Caco-2 (cell line): ENCODE measurements around the gene PLK1. TPM values are rescaled to one million over a fixed set of nuclear protein-coding genes. Genes with fewer than 3 reads are reported as not detected.

ENCODE experiments used
- BruUV-seq: library from RNA; stranded (reverse); fragments of 400-500 nt; replicated peaks from 2 replicates; lab custom pipeline; 2021; lab: Mats Ljungman, UMichigan
- CTCF ChIA-PET: fragments of 300-600 bp; sonication (Branson Sonifier 250); formaldehyde crosslinking; loops from one replicate; lab custom pipeline; 2022; ENCODE audit warnings: antibody characterized with exemption; lab: Charles Lee
- POLR2A ChIA-PET: fragments of 300-600 bp; sonication (Branson Sonifier 250); formaldehyde crosslinking; loops from one replicate; lab custom pipeline; 2022; ENCODE audit warnings: antibody characterized with exemption; lab: Charles Lee
- DNase-seq, 2 experiments: peaks; one replicate each; pipeline versions ENCODE4 v3.0.0 to v3.0.0-alpha.2; 2020 to 2022
- H3K27me3 ChIP-seq: replicated peaks from 2 replicates; pipeline ENCODE4 v1.6.0; 2011; ENCODE audit warnings: low read length; ENCODE audit not compliant: control insufficient read depth, insufficient read depth
- H3K36me3 ChIP-seq: 2 replicates; pipeline ENCODE4 v1.5.1; 2011; ENCODE audit warnings: low read length; ENCODE audit not compliant: control insufficient read depth, insufficient read depth
- H3K4me1 ChIP-seq: fragments of 250-450 bp; sonication (Bioruptor Pico); 2 replicates; pipeline ENCODE4 v1.5.1; 2020; ENCODE audit warnings: mild to moderate bottlenecking
- H3K4me3 ChIP-seq: 2 replicates; pipeline ENCODE4 v1.5.1; 2011; ENCODE audit warnings: low read depth, mild to moderate bottlenecking, control low read depth, low read length
- H3K9me3 ChIP-seq: fragments of 250-450 bp; sonication (Bioruptor Pico); 2 replicates; pipeline ENCODE4 v1.5.1; 2020; ENCODE audit warnings: mild to moderate bottlenecking, moderate library complexity
- H3K27ac Mint-ChIP-seq: one replicate; pipeline ENCODE4 v1.8.0; 2022; ENCODE audit warnings: mixed read lengths; ENCODE audit not compliant: unreplicated experiment
- H3K27me3 Mint-ChIP-seq: one replicate; pipeline ENCODE4 v1.8.0; 2022; ENCODE audit warnings: mixed read lengths; ENCODE audit not compliant: insufficient read depth, unreplicated experiment
- H3K36me3 Mint-ChIP-seq: one replicate; pipeline ENCODE4 v1.8.0; 2022; ENCODE audit warnings: mild to moderate bottlenecking, mixed read lengths; ENCODE audit not compliant: insufficient read depth, unreplicated experiment
- H3K4me1 Mint-ChIP-seq: one replicate; pipeline ENCODE4 v1.8.0; 2022; ENCODE audit warnings: low read depth, mixed read lengths; ENCODE audit not compliant: unreplicated experiment
- H3K4me3 Mint-ChIP-seq: one replicate; pipeline ENCODE4 v1.8.0; 2022; ENCODE audit warnings: mild to moderate bottlenecking, moderate library complexity, mixed read lengths; ENCODE audit not compliant: unreplicated experiment
- H3K9me3 Mint-ChIP-seq: one replicate; pipeline ENCODE4 v1.8.0; 2022; ENCODE audit warnings: mixed read lengths; ENCODE audit not compliant: unreplicated experiment
- CTCF ChIP-seq, 2 experiments: fragments of 200-600 bp in 1 of 2; IDR thresholded peaks; 1 replicate in 1 of 2; 2 replicates in 1 of 2; pipeline versions ENCODE4 v1.5.1 to v1.8.0; 2011 to 2022; ENCODE audit warnings: antibody characterized with exemption in 1 of 2, control low read depth in 1 of 2, inconsistent platforms in 1 of 2, low read depth in 1 of 2, low read length in 1 of 2, mild to moderate bottlenecking in 1 of 2, moderate library complexity in 1 of 2; ENCODE audit not compliant: insufficient read depth in 1 of 2, severe bottlenecking in 1 of 2, unreplicated experiment in 1 of 2
- intact Hi-C: fragments of 100-400 bp; cut with micrococcal nuclease; formaldehyde crosslinking; loops from one replicate; pipeline ENCODE4 v1.10.0; 2022; ENCODE audit not compliant: unreplicated experiment
- total RNA-seq: library from RNA; stranded (reverse); gene quantifications from 2 replicates; pipeline ENCODE4 v1.2.3, GENCODE V29; 2022

The PLK1 gene
- total RNA-seq, 1 experiment from 2014 or later = 114 TPM

DNA sequence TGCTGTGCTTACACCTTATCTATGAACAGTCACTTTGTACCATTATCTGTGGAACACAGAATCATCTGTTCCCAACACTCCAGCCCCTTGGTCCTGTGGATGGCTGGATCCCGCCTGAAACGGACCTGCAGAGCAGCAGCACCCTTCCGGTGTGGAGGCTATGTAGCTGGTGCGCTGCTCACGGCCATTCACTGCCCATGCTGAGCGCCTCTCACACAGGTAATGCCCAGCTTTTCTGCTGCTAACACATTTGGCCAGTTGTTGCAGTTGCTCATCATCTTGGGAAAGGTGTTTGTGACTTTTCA lies 11.4 kb upstream of the PLK1 start:
- BruUV-seq = no TSS peak
- TF ChIP-seq CTCF (IDR thresholded peaks at IDR 0.05; ENCODE audit: insufficient read depth in 1 of 2, low read depth in 1 of 2, low read length in 1 of 2, severe bottlenecking in 1 of 2, unreplicated experiment in 1 of 2) = no peak
- intact Hi-C loops = no loop called here
- Mint-ChIP-seq H3K27ac (no peak overlapping the region), H3K4me3 (no peak overlapping the region), H3K4me1 (no peaks in the 10 kb centered on the region), H3K9me3 (no peaks in the 10 kb centered on the region), H3K36me3 (peaks cover 73% of the 10 kb centered on the region), H3K27me3 (no peaks in the 10 kb centered on the region)
- ChIA-PET POLR2A (interaction anchor here (1.0 kb wide), 1 partner anchor 10 kb away, joined by 3 read pairs; no protein-coding TSS in a partner anchor), CTCF (no interaction called here)
- no peak for DNase-seq
- Histone ChIP-seq H3K4me1 (no peaks in the 10 kb centered on the region), H3K9me3 (no peaks in the 10 kb centered on the region), H3K27me3 (no peaks in the 10 kb centered on the region), H3K36me3 (peaks cover 6% of the 10 kb centered on the region), H3K4me3 (no peak overlapping the region)

- Histone ChIP-seq H3K4me1 (no peaks in the 10 kb centered on the region), H3K4me3 (no peak overlapping the region), H3K27me3 (no peaks in the 10 kb centered on the region), H3K36me3 (peaks cover 6% of the 10 kb centered on the region), H3K9me3 (no peaks in the 10 kb centered on the region)
- H3K36me3 Mint-ChIP-seq = peaks cover 68% of the 10 kb centered on the region
- H3K9me3 Mint-ChIP-seq = no peaks in the 10 kb centered on the region
- H3K27me3 Mint-ChIP-seq = no peaks in the 10 kb centered on the region
- no peak for DNase-seq
- BruUV-seq = no TSS peak
- no peak for TF ChIP-seq CTCF (IDR thresholded peaks at IDR 0.05; ENCODE audit: insufficient read depth in 1 of 2, low read depth in 1 of 2, low read length in 1 of 2, severe bottlenecking in 1 of 2, unreplicated experiment in 1 of 2)
- CTCF ChIA-PET = no interaction called here
- intact Hi-C loops = no loop called here
- H3K4me3 Mint-ChIP-seq = no peak overlapping the region
- POLR2A ChIA-PET = no interaction called here
- no peaks in the 10 kb centered on the region for H3K4me1 Mint-ChIP-seq
- no peak overlapping the region for H3K27ac Mint-ChIP-seq
Measured at GRCh38 chr16:23668225-23668624, 10.5 kb upstream of the PLK1 start.

DNA sequence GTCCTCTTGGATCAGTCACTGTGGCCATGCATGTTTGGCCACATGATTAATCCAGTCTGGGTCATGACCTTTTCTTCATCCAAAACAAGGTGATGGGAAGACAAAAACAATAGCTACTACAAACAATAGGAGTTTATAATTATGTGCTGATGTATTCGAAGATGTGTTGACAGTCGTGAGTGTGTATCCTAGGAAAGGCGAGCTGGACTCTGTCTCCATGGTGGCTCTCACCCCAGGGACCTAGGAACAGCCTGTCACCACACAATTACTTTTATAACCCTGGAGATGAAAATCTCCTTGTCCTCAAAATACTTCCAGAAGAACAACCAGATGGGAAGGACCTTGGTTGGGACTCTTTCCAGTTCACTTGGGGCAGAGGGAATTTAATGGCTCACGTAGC lies 9.8 kb upstream of the PLK1 start:
- no peak for DNase-seq
- BruUV-seq = no TSS peak
- H3K4me1 ChIP-seq = no peaks in the 10 kb centered on the region
- H3K9me3 ChIP-seq = no peaks in the 10 kb centered on the region
- H3K4me1 Mint-ChIP-seq = no peaks in the 10 kb centered on the region
- H3K4me3 ChIP-seq = no peak overlapping the region
- POLR2A ChIA-PET = no interaction called here
- no peaks in the 10 kb centered on the region for H3K27me3 Mint-ChIP-seq
- H3K36me3 Mint-ChIP-seq = peaks cover 61% of the 10 kb centered on the region
- peaks cover 6% of the 10 kb centered on the region for H3K36me3 ChIP-seq
- no peaks in the 10 kb centered on the region for H3K27me3 ChIP-seq
- CTCF ChIA-PET = no interaction called here
- H3K4me3 Mint-ChIP-seq = no peak overlapping the region
- intact Hi-C loops = no loop called here
- no peaks in the 10 kb centered on the region for H3K9me3 Mint-ChIP-seq
- TF ChIP-seq CTCF (IDR thresholded peaks at IDR 0.05; ENCODE audit: insufficient read depth in 1 of 2, low read depth in 1 of 2, low read length in 1 of 2, severe bottlenecking in 1 of 2, unreplicated experiment in 1 of 2) = no peak
- no peak overlapping the region for H3K27ac Mint-ChIP-seq
